Cardiac fibroblast (primary cell): ENCODE data around the gene PURB.
"Not testable (repeated sequence)": the region's sequence is repeated elsewhere in the genome, so short reads cannot be mapped to it uniquely, and the experiment has no call there.

Experiments
- DNase-seq, 2 donors: peaks; one replicate each; pipeline versions ENCODE4 v3.0.0 to v3.0.0-alpha.2; 2010; ENCODE audit warnings: low read depth in 2 of 2
- H3K4me3 ChIP-seq, 2 donors: replicated peaks in 1 of 2; 1 replicate in 1 of 2; 2 replicates in 1 of 2; pipeline ENCODE4 v1.5.1; 2011; ENCODE audit warnings: low read depth in 2 of 2, low read length in 2 of 2, mild to moderate bottlenecking in 2 of 2, moderate library complexity in 1 of 2
- TF ChIP-seq, protein P1 (sequence below): IDR thresholded peaks from one replicate; pipeline ENCODE4 v1.5.1; 2011; ENCODE audit warnings: low read depth, mild to moderate bottlenecking, low read length, inconsistent platforms

Gene PURB

GRCh38 chr7:44872787-44873186, 12.5 kb downstream of the PURB start:
- TF ChIP-seq, protein P1, sequence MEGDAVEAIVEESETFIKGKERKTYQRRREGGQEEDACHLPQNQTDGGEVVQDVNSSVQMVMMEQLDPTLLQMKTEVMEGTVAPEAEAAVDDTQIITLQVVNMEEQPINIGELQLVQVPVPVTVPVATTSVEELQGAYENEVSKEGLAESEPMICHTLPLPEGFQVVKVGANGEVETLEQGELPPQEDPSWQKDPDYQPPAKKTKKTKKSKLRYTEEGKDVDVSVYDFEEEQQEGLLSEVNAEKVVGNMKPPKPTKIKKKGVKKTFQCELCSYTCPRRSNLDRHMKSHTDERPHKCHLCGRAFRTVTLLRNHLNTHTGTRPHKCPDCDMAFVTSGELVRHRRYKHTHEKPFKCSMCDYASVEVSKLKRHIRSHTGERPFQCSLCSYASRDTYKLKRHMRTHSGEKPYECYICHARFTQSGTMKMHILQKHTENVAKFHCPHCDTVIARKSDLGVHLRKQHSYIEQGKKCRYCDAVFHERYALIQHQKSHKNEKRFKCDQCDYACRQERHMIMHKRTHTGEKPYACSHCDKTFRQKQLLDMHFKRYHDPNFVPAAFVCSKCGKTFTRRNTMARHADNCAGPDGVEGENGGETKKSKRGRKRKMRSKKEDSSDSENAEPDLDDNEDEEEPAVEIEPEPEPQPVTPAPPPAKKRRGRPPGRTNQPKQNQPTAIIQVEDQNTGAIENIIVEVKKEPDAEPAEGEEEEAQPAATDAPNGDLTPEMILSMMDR, result no peak
- DNase-seq, result no peak
- no peak overlapping the region for H3K4me3 ChIP-seq

DNA sequence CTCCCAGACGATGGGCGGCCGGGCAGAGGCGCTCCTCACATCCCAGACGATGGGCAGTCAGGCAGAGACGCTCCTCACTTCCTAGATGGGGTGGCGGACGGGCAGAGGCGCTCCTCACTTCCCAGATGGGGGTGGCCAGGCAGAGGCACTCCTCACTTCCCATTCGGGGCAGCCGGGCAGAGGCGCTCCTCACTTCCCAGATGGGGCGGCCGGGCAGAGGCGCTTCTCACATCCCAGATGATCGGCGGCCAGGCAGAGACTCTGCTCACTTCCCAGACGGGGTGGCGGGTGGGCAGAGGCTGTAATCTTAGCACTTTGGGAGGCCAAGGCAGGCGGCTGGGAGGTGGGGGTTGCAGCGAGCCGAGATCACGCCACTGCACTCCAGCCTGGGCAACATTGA, 13.4 kb downstream of the PURB start:
- not testable (repeated sequence) for DNase-seq, H3K4me3 ChIP-seq

DNA sequence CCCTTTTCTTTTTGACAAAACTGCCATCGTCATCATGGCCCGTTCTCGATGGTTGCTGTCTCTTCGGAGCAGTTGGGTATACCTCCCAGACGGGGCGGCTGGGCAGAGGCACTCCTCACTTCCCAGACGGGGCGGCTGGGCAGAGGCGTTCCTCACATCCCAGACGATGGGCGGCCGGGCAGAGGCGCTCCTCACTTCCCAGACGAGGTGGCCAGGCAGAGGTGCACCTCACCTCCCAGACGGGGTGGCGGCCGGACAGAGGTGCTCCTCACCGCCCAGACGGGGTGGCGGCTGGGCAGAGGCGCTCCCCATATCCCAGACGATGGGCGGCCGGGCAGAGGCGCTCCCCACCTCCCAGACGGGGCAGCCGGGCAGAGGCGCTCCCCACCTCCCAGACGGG, 14.6 kb downstream of the PURB start:
- DNase-seq, H3K4me3 ChIP-seq: not testable (repeated sequence)

- not testable (repeated sequence) for DNase-seq, H3K4me3 ChIP-seq
Observed at GRCh38 chr7:44870336-44870735, 15.0 kb downstream of the PURB start.

DNA sequence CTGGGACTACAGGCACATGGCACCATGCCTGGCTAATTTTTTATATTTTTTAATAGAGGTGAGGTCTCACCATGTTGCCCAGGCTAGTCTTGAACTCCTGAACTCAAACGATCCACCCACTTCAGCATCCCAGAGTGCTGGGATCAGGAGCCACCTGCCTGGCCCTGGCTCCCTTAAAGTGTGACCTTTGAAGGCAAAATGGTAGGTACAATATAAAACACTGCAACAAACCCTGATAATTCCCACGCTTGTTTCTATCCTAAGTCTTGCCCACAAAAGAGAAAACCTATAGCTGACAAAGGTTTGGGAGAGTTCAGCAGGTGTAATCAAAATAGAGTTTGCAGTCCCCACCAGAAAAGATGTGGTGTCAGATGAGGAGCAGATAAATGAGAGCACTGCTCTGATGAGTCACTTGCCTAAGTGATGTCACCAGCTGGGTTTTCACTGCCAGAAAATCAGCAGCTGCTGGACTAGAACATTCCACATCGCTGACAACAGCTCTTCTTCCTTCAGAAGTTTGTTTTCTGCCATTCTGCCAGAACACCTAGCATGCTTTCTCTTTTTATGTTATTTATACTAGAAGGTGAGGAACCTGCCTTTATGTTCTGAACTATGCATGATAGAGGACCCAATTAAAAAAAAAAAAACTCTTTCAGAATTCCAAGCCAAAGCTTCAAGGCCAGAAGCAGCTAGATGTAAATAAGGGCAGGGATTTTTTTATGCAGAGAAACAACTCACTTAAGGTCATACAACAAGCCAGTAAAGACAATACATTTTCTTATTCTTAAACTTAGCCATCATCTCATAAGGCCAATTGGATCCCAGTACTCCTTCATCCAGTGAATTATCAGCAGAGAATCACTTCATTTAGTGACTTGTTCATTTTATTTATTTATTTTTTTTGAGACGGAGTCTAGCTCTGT, 18.0 kb downstream of the PURB start:
- H3K4me3 ChIP-seq, result no peak overlapping the region
- TF ChIP-seq, protein P1, result no peak
- DNase-seq, result peak; percentile 79 to 94

DNA sequence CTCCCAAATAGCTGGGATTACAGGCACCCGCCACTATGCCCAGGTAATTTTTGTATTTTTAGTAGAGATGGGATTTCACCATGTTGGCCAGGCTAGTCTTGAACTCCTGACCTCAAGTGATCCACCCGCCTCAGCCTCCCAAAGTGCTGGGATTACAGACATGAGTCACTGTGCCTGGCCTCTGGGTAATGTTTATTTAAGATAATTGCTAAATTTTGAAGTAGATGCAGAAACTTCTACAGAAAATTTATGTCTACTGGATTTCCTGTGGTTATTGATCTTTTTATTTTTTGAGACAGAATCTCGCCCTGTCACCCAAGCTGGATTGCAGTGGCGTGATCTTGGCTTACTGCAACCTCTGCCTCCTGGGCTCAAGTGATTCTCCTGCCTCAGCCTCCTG, 23.4 kb downstream of the PURB start:
- DNase-seq, result peak in 1 of 2 donors; percentile 60
- H3K4me3 ChIP-seq, result not testable (repeated sequence)

DNA sequence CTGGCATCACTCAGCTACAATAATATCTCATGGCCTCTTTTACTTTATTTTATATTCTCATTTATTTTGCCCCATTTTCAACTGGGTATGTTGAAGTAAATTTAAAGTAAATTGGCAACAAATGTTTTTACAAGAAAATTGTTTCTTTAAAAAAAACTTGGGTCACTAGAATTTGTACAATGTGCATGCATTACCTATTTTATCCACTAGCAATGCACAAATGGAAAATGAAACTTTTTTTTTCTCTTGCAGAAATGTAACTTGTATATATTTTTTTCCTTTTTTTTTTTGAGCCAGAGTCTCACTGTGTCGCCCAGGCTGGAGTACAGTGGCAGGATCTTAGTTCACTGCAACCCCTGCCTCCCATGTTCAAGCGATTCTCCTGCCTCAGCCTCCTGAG, 27.2 kb downstream of the PURB start:
- no peak for DNase-seq
- TF ChIP-seq, protein P1, result peak; percentile 15

DNA sequence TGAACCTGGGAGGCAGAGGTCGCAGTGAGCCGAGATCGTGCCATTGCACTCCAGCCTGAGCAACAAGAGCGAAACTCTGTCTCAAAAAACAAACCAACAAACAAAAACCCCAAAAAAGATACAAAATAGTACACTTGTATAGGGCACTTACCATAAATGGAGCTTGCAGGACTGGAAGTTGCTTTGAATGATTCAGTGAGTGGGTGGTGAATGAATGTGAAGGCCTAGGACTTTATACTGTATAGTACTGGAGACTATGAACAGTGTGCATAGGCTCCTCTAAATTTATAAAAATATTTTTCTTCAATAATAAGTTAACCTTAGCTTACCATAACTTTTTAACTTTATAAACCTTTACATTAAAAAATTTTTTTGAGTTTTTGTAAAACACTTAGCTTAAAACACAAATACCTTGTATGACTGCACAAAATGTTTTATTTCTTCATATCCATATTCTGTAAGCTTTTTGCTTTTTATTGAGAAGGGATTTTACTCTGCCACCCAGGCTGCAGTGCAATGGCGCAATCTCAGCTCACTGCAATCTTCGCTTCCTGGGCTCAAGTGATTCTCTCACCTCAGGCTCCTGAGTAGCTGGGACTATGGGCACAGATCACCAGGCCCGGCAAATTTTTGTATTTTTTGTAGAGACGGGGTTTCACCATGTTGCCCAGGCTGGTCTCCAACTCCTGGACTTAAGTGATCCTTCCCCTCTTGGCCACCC, 30.5 kb downstream of the PURB start:
- H3K4me3 ChIP-seq, result no peak overlapping the region
- no peak for DNase-seq
- TF ChIP-seq, protein P1, result no peak

More for the DNA sequence above, 27.2 kb downstream of the PURB start:
- H3K4me3 ChIP-seq, result no peak overlapping the region
